Spleen (tissue), 7 donors: ENCODE data around the gene STAC3.

Source experiments
- CTCF ChIP-seq, 11 experiments: fragments of 200-600 bp in 7 of 11; fragments of 450-650 bp in 4 of 11; sonication (generic) in 4 of 11; IDR thresholded peaks in 8 of 11; conservative IDR thresholded peaks in 3 of 11; 1 replicate in 7 of 11; 2 replicates in 4 of 11; pipeline versions ENCODE4 v1.4.0 to v1.8.0; 2016 to 2021; ENCODE audit warnings: antibody characterized with exemption in 11 of 11, inconsistent platforms in 4 of 11, mild to moderate bottlenecking in 1 of 11
- POLR2A ChIP-seq, 3 donors: fragments of 450-650 bp; IDR thresholded peaks; one replicate each; pipeline ENCODE4 v1.5.1; 2017; ENCODE audit warnings: antibody characterized with exemption in 3 of 3, mild to moderate bottlenecking in 1 of 3
- POLR2AphosphoS5 ChIP-seq, 3 donors: sonication (generic); formaldehyde crosslinking; IDR thresholded peaks; one replicate each; pipeline ENCODE4 v1.5.1; 2017; ENCODE audit warnings: antibody characterized with exemption in 3 of 3
- donor health status: DM: no; HTN: no; CAD: no; lungs with moderate emphysema.
- donor health status: DM: no; HTN: no; CAD: no.
- donor health status: DM: no; HTN: no; CAD: no.

- TF ChIP-seq POLR2A (IDR thresholded peaks at IDR 0.05) (no peak), CTCF (IDR thresholded peaks at IDR 0.05 in 8 of 11, conservative IDR thresholded peaks at IDR 0.05 in 3 of 11) (no peak), POLR2AphosphoS5 (IDR thresholded peaks at IDR 0.05) (no peak)
Observed at GRCh38 chr12:57213763-57214397, 37.1 kb downstream of the STAC3 start.
